ENCODE data around the gene TAS2R16. TPM values are rescaled to one million over a fixed set of nuclear protein-coding genes. Genes with fewer than 3 reads are reported as not detected.

TAS2R16 gene, protein sequence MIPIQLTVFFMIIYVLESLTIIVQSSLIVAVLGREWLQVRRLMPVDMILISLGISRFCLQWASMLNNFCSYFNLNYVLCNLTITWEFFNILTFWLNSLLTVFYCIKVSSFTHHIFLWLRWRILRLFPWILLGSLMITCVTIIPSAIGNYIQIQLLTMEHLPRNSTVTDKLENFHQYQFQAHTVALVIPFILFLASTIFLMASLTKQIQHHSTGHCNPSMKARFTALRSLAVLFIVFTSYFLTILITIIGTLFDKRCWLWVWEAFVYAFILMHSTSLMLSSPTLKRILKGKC
- not detected in 2 replicates for total RNA-seq
- not detected in 2 replicates for polyA plus RNA-seq
- not detected in 2 replicates for polyA plus RNA-seq (2011; cell fraction: cytosol; rRNA removed)
- polyA plus RNA-seq (2011; cell fraction: nucleus; rRNA removed): not detected in 2 replicates
- polyA plus RNA-seq (2012): not detected in 2 replicates
- polyA minus RNA-seq: not detected in 2 replicates
- polyA minus RNA-seq (2011; cell fraction: cytosol; rRNA and poly(A)+ RNA removed): not detected
- polyA minus RNA-seq (2011; cell fraction: nucleus; rRNA and poly(A)+ RNA removed): not detected in 2 replicates
- Bru-seq, nascent RNA: not detected
- not detected for BruChase-seq, experiment 1, labeled RNA remaining after a 6-hour chase
- BruChase-seq, experiment 2, labeled RNA remaining after a 2-hour chase: not detected
- long read RNA-seq: 0 reads

DNA sequence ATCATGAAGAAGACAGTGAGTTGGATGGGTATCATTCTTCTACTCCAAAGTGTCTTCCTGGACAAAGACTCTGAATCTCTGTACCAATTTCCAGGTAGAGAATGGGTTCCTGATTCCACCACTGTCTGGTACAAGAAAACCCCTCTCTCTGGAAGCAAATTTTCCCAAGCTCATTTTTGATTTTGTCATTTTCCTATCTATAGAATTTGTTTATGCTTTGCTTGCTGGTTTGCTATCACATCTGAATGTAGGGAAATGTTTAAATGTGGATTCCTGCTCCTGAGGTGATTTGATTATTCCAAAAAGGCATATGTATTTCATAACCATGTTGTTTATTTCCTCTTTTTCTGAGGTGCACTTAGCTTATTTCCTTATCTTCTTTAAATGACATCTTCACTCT, at the start of gene TAS2R16:
TAS2R16 (minus strand) TSS at position 101 of the 400 bp plus-strand sequence; CDS start at position 35, 66 bp downstream.
- Histone ChIP-seq H3K9me1 (replicated peaks; ENCODE audit: control insufficient read depth, extremely low read depth, insufficient read depth, low read length) (no peaks in the 10 kb centered on the region), H3K4me3 (replicated peaks in 1 of 3; ENCODE audit: insufficient read depth in 1 of 3, low read depth in 1 of 3, low read length in 3 of 3) (no peak within 1 kb of the TSS), H4K20me1 (replicated peaks; ENCODE audit: control insufficient read depth, extremely low read depth, insufficient read depth, low read length) (no peaks in the 10 kb centered on the region), H3K27ac (ENCODE audit: insufficient read depth, low read depth, low read length) (no peak within 1 kb of the TSS), H3K9ac (replicated peaks; ENCODE audit: extremely low read depth, insufficient read depth, low read length) (no peak within 1 kb of the TSS), H3K4me1 (ENCODE audit: control insufficient read depth, extremely low read depth, insufficient read depth, low read length) (no peaks in the 10 kb centered on the region), H3K79me2 (ENCODE audit: control insufficient read depth, insufficient read depth, low read length) (no peaks in the 10 kb centered on the region), H3K9me3 (replicated peaks; ENCODE audit: control insufficient read depth, insufficient read depth, low read length) (no peaks in the 10 kb centered on the region), H3K27me3 (ENCODE audit: control insufficient read depth in 2 of 2, insufficient read depth in 2 of 2, low read length in 2 of 2) (no peaks in the 10 kb centered on the region), H3K4me2 (ENCODE audit: insufficient read depth, low read length) (no peak within 1 kb of the TSS), H2AFZ (ENCODE audit: low read depth, low read length) (no peak within 1 kb of the TSS), H3K36me3 (ENCODE audit: control insufficient read depth in 2 of 2, extremely low read depth in 1 of 2, insufficient read depth in 2 of 2, low read length in 2 of 2) (no peaks in the 10 kb centered on the region)
- dilution Hi-C loops (cut with MboI; ENCODE audit: extremely low pct_ligation_motif_present, low sequenced_read_pairs) (no loop called here), intact Hi-C loops (cut with micrococcal nuclease) (no loop called here)
- DNase-seq (ENCODE audit: low read depth, low spot score) (no peak), FAIRE-seq (no peak)
- POLR2A ChIA-PET: no interaction called here
- CTCF ChIA-PET: interaction anchor here (1.0 to 1.2 kb wide), 2 partner anchors 12 to 456 kb away, joined by 3 to 4 read pairs; no protein-coding TSS in a partner anchor
- no TSS peak for BruUV-seq (replicated peaks)
- no peak for TF ChIP-seq EZH2 (IDR thresholded peaks at IDR 0.05; ENCODE audit: borderline replicate concordance, low read depth, low read length, severe bottlenecking)
- TF ChIP-seq POLR2A (IDR thresholded peaks at IDR 0.05; ENCODE audit: low read depth, low read length): no peak
- TF ChIP-seq FOS (IDR thresholded peaks at IDR 0.05; ENCODE audit: borderline replicate concordance, insufficient read depth, low read length): no peak
- TF ChIP-seq, protein P1, sequence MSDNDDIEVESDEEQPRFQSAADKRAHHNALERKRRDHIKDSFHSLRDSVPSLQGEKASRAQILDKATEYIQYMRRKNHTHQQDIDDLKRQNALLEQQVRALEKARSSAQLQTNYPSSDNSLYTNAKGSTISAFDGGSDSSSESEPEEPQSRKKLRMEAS (IDR thresholded peaks at IDR 0.05; ENCODE audit: insufficient read depth, insufficient read length): no peak
- no peak for TF ChIP-seq JUN (IDR thresholded peaks at IDR 0.05; ENCODE audit: borderline replicate concordance, insufficient read depth, insufficient read length, low read depth)
- TF ChIP-seq POLR2AphosphoS5 (IDR thresholded peaks at IDR 0.05; ENCODE audit: insufficient read depth, low read depth, low read length): no peak
- TF ChIP-seq, protein P2, sequence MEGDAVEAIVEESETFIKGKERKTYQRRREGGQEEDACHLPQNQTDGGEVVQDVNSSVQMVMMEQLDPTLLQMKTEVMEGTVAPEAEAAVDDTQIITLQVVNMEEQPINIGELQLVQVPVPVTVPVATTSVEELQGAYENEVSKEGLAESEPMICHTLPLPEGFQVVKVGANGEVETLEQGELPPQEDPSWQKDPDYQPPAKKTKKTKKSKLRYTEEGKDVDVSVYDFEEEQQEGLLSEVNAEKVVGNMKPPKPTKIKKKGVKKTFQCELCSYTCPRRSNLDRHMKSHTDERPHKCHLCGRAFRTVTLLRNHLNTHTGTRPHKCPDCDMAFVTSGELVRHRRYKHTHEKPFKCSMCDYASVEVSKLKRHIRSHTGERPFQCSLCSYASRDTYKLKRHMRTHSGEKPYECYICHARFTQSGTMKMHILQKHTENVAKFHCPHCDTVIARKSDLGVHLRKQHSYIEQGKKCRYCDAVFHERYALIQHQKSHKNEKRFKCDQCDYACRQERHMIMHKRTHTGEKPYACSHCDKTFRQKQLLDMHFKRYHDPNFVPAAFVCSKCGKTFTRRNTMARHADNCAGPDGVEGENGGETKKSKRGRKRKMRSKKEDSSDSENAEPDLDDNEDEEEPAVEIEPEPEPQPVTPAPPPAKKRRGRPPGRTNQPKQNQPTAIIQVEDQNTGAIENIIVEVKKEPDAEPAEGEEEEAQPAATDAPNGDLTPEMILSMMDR (IDR thresholded peaks at IDR 0.05; ENCODE audit: extremely low read depth in 1 of 2, insufficient read depth in 1 of 2, low read depth in 1 of 2, low read length in 2 of 2): no peak
- no peak for TF ChIP-seq GATA2 (IDR thresholded peaks at IDR 0.05; ENCODE audit: insufficient read depth, insufficient read length, low read depth, low read length)
- no peak for TF ChIP-seq MYC (IDR thresholded peaks at IDR 0.05; ENCODE audit: low read depth, low read length)
